Osteocyte (in vitro differentiated cells): ENCODE data around the gene SLX4IP. TPM values are rescaled to one million over a fixed set of nuclear protein-coding genes. Genes with fewer than 3 reads are reported as not detected.

ENCODE experiments used
- DNase-seq: peaks from one replicate; pipeline ENCODE4 v3.0.0; 2021; ENCODE audit warnings: mixed read lengths; ENCODE audit not compliant: unreplicated experiment; ENCODE audit errors: extremely low spot score
- H3K27ac Mint-ChIP-seq: one replicate; pipeline ENCODE4 v1.8.0; 2021; ENCODE audit warnings: mild to moderate bottlenecking, mixed read lengths; ENCODE audit not compliant: unreplicated experiment
- H3K27me3 Mint-ChIP-seq: one replicate; pipeline ENCODE4 v1.8.0; 2021; ENCODE audit warnings: mixed read lengths; ENCODE audit not compliant: unreplicated experiment
- H3K36me3 Mint-ChIP-seq: one replicate; pipeline ENCODE4 v1.8.0; 2021; ENCODE audit warnings: mixed read lengths; ENCODE audit not compliant: unreplicated experiment
- H3K4me1 Mint-ChIP-seq: one replicate; pipeline ENCODE4 v1.8.0; 2021; ENCODE audit warnings: mixed read lengths; ENCODE audit not compliant: unreplicated experiment
- H3K4me3 Mint-ChIP-seq: one replicate; pipeline ENCODE4 v1.8.0; 2021; ENCODE audit warnings: mild to moderate bottlenecking, moderate library complexity, mixed read lengths; ENCODE audit not compliant: unreplicated experiment
- H3K9me3 Mint-ChIP-seq: one replicate; pipeline ENCODE4 v1.8.0; 2021; ENCODE audit warnings: mixed read lengths; ENCODE audit not compliant: unreplicated experiment
- CTCF ChIP-seq: fragments of 200-600 bp; sonication (generic); IDR thresholded peaks from 2 replicates; pipeline ENCODE4 v1.5.0; 2021; ENCODE audit warnings: antibody characterized with exemption, mild to moderate bottlenecking, moderate library complexity
- total RNA-seq: library from RNA; stranded (reverse); gene quantifications from 2 replicates; pipeline ENCODE4 v1.2.1, GENCODE V29; 2021

Gene SLX4IP
- total RNA-seq, 1 donor from 2014 or later = 5.4 TPM

- Mint-ChIP-seq H3K4me1 (peaks cover 56% of the 10 kb centered on the region), H3K4me3 (peak overlapping the region; percentile 98), H3K9me3 (no peaks in the 10 kb centered on the region), H3K27me3 (no peaks in the 10 kb centered on the region), H3K36me3 (peaks cover 54% of the 10 kb centered on the region), H3K27ac (peak overlapping the region; percentile 95)
- no peak for TF ChIP-seq CTCF
- DNase-seq = peak; percentile 44
These were observed 234.8 kb downstream of the SLX4IP start for GRCh38 chr20:10669843-10670446.

GRCh38 chr20:10670501-10671220 is 235.6 kb downstream of the SLX4IP start:
- Mint-ChIP-seq H3K4me3 (peak overlapping the region; percentile 98), H3K4me1 (peaks cover 56% of the 10 kb centered on the region), H3K27me3 (no peaks in the 10 kb centered on the region), H3K9me3 (no peaks in the 10 kb centered on the region), H3K36me3 (peaks cover 52% of the 10 kb centered on the region), H3K27ac (peak overlapping the region; percentile 95)
- peak; percentile 73 for DNase-seq
- TF ChIP-seq CTCF = no peak

GRCh38 chr20:10671221-10671918 is 236.3 kb downstream of the SLX4IP start:
- Mint-ChIP-seq H3K27me3 (no peaks in the 10 kb centered on the region), H3K27ac (peak overlapping the region; percentile 95)

GRCh38 chr20:10671919-10672623 is 237.0 kb downstream of the SLX4IP start:
- no peak for TF ChIP-seq CTCF
- Mint-ChIP-seq H3K27ac (peak overlapping the region; percentile 95), H3K27me3 (no peaks in the 10 kb centered on the region), H3K9me3 (no peaks in the 10 kb centered on the region), H3K36me3 (peaks cover 42% of the 10 kb centered on the region), H3K4me1 (peaks cover 49% of the 10 kb centered on the region), H3K4me3 (peak overlapping the region; percentile 98)
- DNase-seq = no peak

More at GRCh38 chr20:10671221-10671918, 236.3 kb downstream of the SLX4IP start:
- Mint-ChIP-seq H3K9me3 (no peaks in the 10 kb centered on the region), H3K36me3 (peaks cover 46% of the 10 kb centered on the region), H3K4me3 (peak overlapping the region; percentile 98), H3K4me1 (peaks cover 53% of the 10 kb centered on the region)
- peak; percentile 70 for TF ChIP-seq CTCF
- peak; percentile 94 for DNase-seq
